SK-N-SH (cell line): ENCODE results near the gene CRTAP. TPM values are rescaled to one million over a fixed set of nuclear protein-coding genes. Genes with fewer than 3 reads are reported as not detected.

Experiments used
- polyA plus RNA-seq, 3 experiments: library from polyadenylated mRNA; depleted of rRNA; stranded (reverse); fragments of >200 nt; gene quantifications; 2 replicates each; pipeline ENCODE4 v1.2.3, GENCODE V29; 2012
- small RNA-seq, 7 experiments: library from RNA; depleted of rRNA; stranded (forward); fragments of <200 nt; gene quantifications; one replicate each; pipeline ENCODE3, GENCODE V24; 2012

CRTAP gene
- polyA plus RNA-seq, 1 of the 3 experiments (the other 2 are of a cell fraction): 198 TPM

Small RNA genes lying within 50 kb of the gene (small RNA-seq; reads per million reads assigned to genes)
- gene AC123900.1: 0 to 3.4 (median 0) reads per million in 7 experiments
- 0 reads per million in 7 experiments for gene RN7SL296P
- gene SUMO2P10: 0 to 0.10 (median 0) reads per million in 7 experiments

Other genes with a start within 250 kb of the CRTAP start
- not detected in 2 replicates for gene CCR4, start 162.4 kb upstream of the CRTAP start, polyA plus RNA-seq (2012; rRNA removed)
- 80.3 and 102 TPM in 2 replicates for gene GLB1, start 16.9 kb upstream of the CRTAP start, polyA plus RNA-seq (2012; rRNA removed)
- 1.4 and 1.7 TPM in 2 replicates for gene TMPPE, start 16.9 kb upstream of the CRTAP start, polyA plus RNA-seq (2012; rRNA removed)
- gene SUSD5, start 104.8 kb downstream of the CRTAP start, polyA plus RNA-seq (2012; rRNA removed): 0.97 and 1.2 TPM in 2 replicates
- 13.7 and 21.2 TPM in 2 replicates for gene FBXL2, start 163.4 kb downstream of the CRTAP start, polyA plus RNA-seq (2012; rRNA removed)